Left ventricle myocardium inferior (tissue), 1 donor: ENCODE results near the gene CRIP2. TPM values are rescaled to one million over a fixed set of nuclear protein-coding genes. Genes with fewer than 3 reads are reported as not detected.

Experiments used
- DNase-seq: peaks from one replicate; pipeline ENCODE4 v3.0.0-alpha.2; 2020
- H3K27ac ChIP-seq: fragments of 200-600 bp; replicated peaks from 2 replicates; pipeline ENCODE4 v1.8.0; 2021
- H3K27me3 ChIP-seq: fragments of 200-600 bp; 2 replicates; pipeline ENCODE4 v1.8.0; 2021; ENCODE audit warnings: low read depth
- H3K36me3 ChIP-seq: fragments of 200-600 bp; 2 replicates; pipeline ENCODE4 v1.8.0; 2021
- H3K4me1 ChIP-seq: fragments of 200-600 bp; 2 replicates; pipeline ENCODE4 v1.8.0; 2021
- H3K4me3 ChIP-seq: fragments of 200-600 bp; 2 replicates; pipeline ENCODE4 v1.8.0; 2021; ENCODE audit warnings: mild to moderate bottlenecking, moderate library complexity
- H3K9me3 ChIP-seq: fragments of 200-600 bp; replicated peaks from 2 replicates; pipeline ENCODE4 v1.8.0; 2021
- CTCF ChIP-seq: fragments of 200-600 bp; IDR thresholded peaks from 2 replicates; pipeline ENCODE4 v1.8.0; 2021; ENCODE audit warnings: antibody characterized with exemption, mild to moderate bottlenecking, borderline replicate concordance
- intact Hi-C: fragments of 100-400 bp; cut with micrococcal nuclease; formaldehyde crosslinking; loops from one replicate; pipeline ENCODE4 v1.11.0; 2022
- total RNA-seq: library from RNA; stranded (reverse); fragmentation: NEBNext Ultra II Directional; extraction: Animal tissue kit (Norgen Biotek cat#: 25700); gene quantifications from one replicate; pipeline ENCODE4 v1.2.1, GENCODE V29; 2021
- donor health status: DM: no; HTN: yes; CAD: no; lungs with severe emphysema.

Gene CRIP2
- total RNA-seq, 1 donor from 2014 or later: 1,068 TPM

GRCh38 chr14:105508069-105508468 lies 33.4 kb downstream of the CRIP2 start:
- no peak for DNase-seq
- H3K9me3 ChIP-seq: no peaks in the 10 kb centered on the region

GRCh38 chr14:105508601-105509000 lies 34.0 kb downstream of the CRIP2 start:
- no peaks in the 10 kb centered on the region for H3K9me3 ChIP-seq
- no peak overlapping the region for H3K27ac ChIP-seq
- no peaks in the 10 kb centered on the region for H3K4me1 ChIP-seq
- no peak for TF ChIP-seq CTCF
- intact Hi-C loops: no loop called here
- H3K36me3 ChIP-seq: no peaks in the 10 kb centered on the region
- no peak overlapping the region for H3K4me3 ChIP-seq
- no peak for DNase-seq
- peaks cover 65% of the 10 kb centered on the region for H3K27me3 ChIP-seq

More at GRCh38 chr14:105508069-105508468, 33.4 kb downstream of the CRIP2 start:
- Histone ChIP-seq H3K36me3 (no peaks in the 10 kb centered on the region), H3K4me1 (no peaks in the 10 kb centered on the region), H3K4me3 (no peak overlapping the region), H3K27ac (no peak overlapping the region), H3K27me3 (peaks cover 60% of the 10 kb centered on the region)
- intact Hi-C loops: no loop called here
- TF ChIP-seq CTCF: no peak

GRCh38 chr14:105517096-105517495 lies 42.5 kb downstream of the CRIP2 start:
- no peak overlapping the region for H3K4me3 ChIP-seq
- intact Hi-C loops: no loop called here
- no peak overlapping the region for H3K27ac ChIP-seq
- H3K9me3 ChIP-seq: no peaks in the 10 kb centered on the region
- H3K4me1 ChIP-seq: no peaks in the 10 kb centered on the region
- no peak for TF ChIP-seq CTCF
- no peaks in the 10 kb centered on the region for H3K36me3 ChIP-seq
- peaks cover 61% of the 10 kb centered on the region for H3K27me3 ChIP-seq
- DNase-seq: no peak

- no peak overlapping the region for H3K27ac ChIP-seq
- no peak for TF ChIP-seq CTCF
- H3K4me1 ChIP-seq: no peaks in the 10 kb centered on the region
- no peak overlapping the region for H3K4me3 ChIP-seq
- DNase-seq: no peak
- peaks cover 42% of the 10 kb centered on the region for H3K27me3 ChIP-seq
- H3K36me3 ChIP-seq: no peaks in the 10 kb centered on the region
- H3K9me3 ChIP-seq: no peaks in the 10 kb centered on the region
- intact Hi-C loops: no loop called here
Measured at GRCh38 chr14:105519946-105520698, 45.5 kb downstream of the CRIP2 start.

GRCh38 chr14:105525326-105525725 lies 50.7 kb downstream of the CRIP2 start:
- Histone ChIP-seq H3K4me3 (no peak overlapping the region), H3K9me3 (no peaks in the 10 kb centered on the region), H3K27me3 (peaks cover 41% of the 10 kb centered on the region), H3K36me3 (no peaks in the 10 kb centered on the region), H3K27ac (no peak overlapping the region), H3K4me1 (peaks cover 41% of the 10 kb centered on the region)
- intact Hi-C loops: no loop called here
- no peak for TF ChIP-seq CTCF
- DNase-seq: no peak
